ENCODE data around the gene SFT2D1. TPM values are rescaled to one million over a fixed set of nuclear protein-coding genes. Genes with fewer than 3 reads are reported as not detected.

SFT2D1 gene
- total and polyA plus RNA-seq, 2 of the 4 experiments (the other 2 are of a cell fraction) = 10.2 to 45.8 TPM

DNA sequence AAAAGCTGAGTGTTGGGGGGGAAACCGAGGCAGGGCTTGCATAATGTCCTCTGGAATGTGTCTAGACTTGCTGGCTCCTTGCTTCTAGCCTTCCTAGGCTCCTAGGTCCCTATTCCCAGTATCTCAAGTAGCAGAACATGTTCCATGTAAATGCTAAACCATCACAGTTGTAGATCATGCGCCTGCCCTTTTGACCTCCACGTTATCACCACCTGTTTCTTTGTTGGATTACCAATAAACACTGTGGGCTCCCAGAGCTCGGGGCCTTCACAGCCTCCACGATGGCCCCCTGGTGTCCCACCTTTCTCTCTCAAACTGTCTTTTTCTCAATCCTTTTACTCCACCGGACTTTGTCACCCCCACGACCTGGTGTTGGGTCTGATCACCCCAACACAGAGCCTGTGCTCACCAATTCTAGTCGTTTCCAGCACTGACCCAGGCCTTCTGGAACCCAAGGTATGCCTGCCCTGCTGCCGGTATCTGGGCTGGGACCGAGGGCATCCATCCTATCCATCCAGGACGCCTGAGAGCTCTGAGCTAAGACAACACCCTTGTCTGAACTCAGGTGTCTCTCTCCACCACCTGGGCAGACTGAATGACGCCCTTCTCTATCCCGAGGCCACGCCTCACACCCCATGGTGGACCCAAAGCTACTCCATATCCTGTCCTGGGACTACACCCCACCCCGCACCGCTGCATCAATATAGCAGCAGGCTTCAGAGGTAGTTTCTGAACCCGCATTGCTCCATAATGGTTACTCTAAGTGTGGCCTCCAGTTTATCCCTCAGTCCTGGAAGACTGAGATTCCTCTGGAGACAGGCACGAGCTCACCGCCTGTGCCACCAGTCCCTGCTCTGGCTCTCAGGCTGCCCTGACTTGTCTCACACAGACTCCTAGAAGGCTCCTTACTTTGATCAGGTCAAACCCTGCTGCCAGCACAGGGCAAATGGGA, 24.8 kb downstream of the SFT2D1 start:
- no peak for ATAC-seq (ENCODE audit: low read depth)
- no peak for TF ChIP-seq MAFK (IDR thresholded peaks at IDR 0.05; ENCODE audit: low read depth, low read length)
- TF ChIP-seq NFE2L2 (IDR thresholded peaks at IDR 0.05; ENCODE audit: low read depth, low read length) = no peak
- no peak for TF ChIP-seq RFX5 (IDR thresholded peaks at IDR 0.05; ENCODE audit: low read depth, low read length)
- no peak for TF ChIP-seq USF2 (IDR thresholded peaks at IDR 0.05; ENCODE audit: low read depth, low read length)
- no peak for TF ChIP-seq CEBPB (IDR thresholded peaks at IDR 0.05; ENCODE audit: low read depth, low read length)
- no peak for TF ChIP-seq CHD1 (IDR thresholded peaks at IDR 0.05; ENCODE audit: low read depth, low read length)
- TF ChIP-seq MAZ (IDR thresholded peaks at IDR 0.05; ENCODE audit: borderline replicate concordance, low read depth, low read length) = no peak
- no peak for TF ChIP-seq MXI1 (IDR thresholded peaks at IDR 0.05; ENCODE audit: borderline replicate concordance, low read depth, low read length)
- TF ChIP-seq BHLHE40 (IDR thresholded peaks at IDR 0.05; ENCODE audit: low read depth, low read length) = no peak
- TF ChIP-seq POLR2A (IDR thresholded peaks at IDR 0.05; ENCODE audit: low read depth, low read length) = no peak
- no peak for TF ChIP-seq RAD21 (IDR thresholded peaks at IDR 0.05; ENCODE audit: low read length)
- TF ChIP-seq RCOR1 (IDR thresholded peaks at IDR 0.05; ENCODE audit: insufficient replicate concordance, low read length) = no peak
- TF ChIP-seq SMC3 (IDR thresholded peaks at IDR 0.05; ENCODE audit: low read depth, low read length) = no peak
- TF ChIP-seq, protein P1, sequence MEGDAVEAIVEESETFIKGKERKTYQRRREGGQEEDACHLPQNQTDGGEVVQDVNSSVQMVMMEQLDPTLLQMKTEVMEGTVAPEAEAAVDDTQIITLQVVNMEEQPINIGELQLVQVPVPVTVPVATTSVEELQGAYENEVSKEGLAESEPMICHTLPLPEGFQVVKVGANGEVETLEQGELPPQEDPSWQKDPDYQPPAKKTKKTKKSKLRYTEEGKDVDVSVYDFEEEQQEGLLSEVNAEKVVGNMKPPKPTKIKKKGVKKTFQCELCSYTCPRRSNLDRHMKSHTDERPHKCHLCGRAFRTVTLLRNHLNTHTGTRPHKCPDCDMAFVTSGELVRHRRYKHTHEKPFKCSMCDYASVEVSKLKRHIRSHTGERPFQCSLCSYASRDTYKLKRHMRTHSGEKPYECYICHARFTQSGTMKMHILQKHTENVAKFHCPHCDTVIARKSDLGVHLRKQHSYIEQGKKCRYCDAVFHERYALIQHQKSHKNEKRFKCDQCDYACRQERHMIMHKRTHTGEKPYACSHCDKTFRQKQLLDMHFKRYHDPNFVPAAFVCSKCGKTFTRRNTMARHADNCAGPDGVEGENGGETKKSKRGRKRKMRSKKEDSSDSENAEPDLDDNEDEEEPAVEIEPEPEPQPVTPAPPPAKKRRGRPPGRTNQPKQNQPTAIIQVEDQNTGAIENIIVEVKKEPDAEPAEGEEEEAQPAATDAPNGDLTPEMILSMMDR (conservative IDR thresholded peaks at IDR 0.05; ENCODE audit: low read depth, low read length) = no peak

More for the DNA sequence above, 24.8 kb downstream of the SFT2D1 start:
- Histone ChIP-seq H3K4me2 (ENCODE audit: low read depth, low read length) (no peak overlapping the region), H3K4ac (ENCODE audit: low read depth, low read length) (no peak overlapping the region), H2BK20ac (ENCODE audit: low read depth, low read length) (no peak overlapping the region), H3K9ac (ENCODE audit: low read depth, low read length) (no peak overlapping the region), H4K91ac (ENCODE audit: insufficient read depth, low read depth, low read length) (no peak overlapping the region), H4K5ac (ENCODE audit: low read depth, low read length) (no peak overlapping the region), H2AK9ac (replicated peaks; ENCODE audit: low read depth, low read length, poor library complexity) (no peak overlapping the region), H2BK120ac (ENCODE audit: low read depth, low read length) (no peak overlapping the region), H2BK5ac (ENCODE audit: low read depth, low read length, poor library complexity, severe bottlenecking) (no peak overlapping the region), H3K9me1 (ENCODE audit: insufficient read depth, low read length) (no peaks in the 10 kb centered on the region), H3K23ac (ENCODE audit: low read depth, low read length) (no peak overlapping the region), H3K4me1 (ENCODE audit: control insufficient read depth, insufficient read depth, low read length) (no peaks in the 10 kb centered on the region), H2BK15ac (ENCODE audit: low read depth, low read length) (no peak overlapping the region), H3K4me3 (ENCODE audit: insufficient read depth, low read depth, low read length) (no peak overlapping the region), H3K9me3 (ENCODE audit: control insufficient read depth, insufficient read depth, low read length) (no peaks in the 10 kb centered on the region), H2AFZ (replicated peaks; ENCODE audit: low read length, poor library complexity) (no peak overlapping the region), H3K56ac (ENCODE audit: extremely low read depth, insufficient read depth, low read length) (no peak overlapping the region), H4K8ac (ENCODE audit: low read depth in 2 of 2, low read length in 2 of 2) (no peak overlapping the region), H4K20me1 (ENCODE audit: insufficient read depth, low read length) (0 out of 2 replicates have a peak, but pooled peaks cover 3% of the 10 kb centered on the region), H2AK5ac (ENCODE audit: low read depth, low read length) (no peak overlapping the region), H3K18ac (ENCODE audit: low read depth, low read length) (no peak overlapping the region), H3K79me1 (ENCODE audit: low read depth in 1 of 2, low read length in 2 of 2) (no peaks in the 10 kb centered on the region), H3K27me3 (ENCODE audit: control insufficient read depth, insufficient read depth, low read length) (no peaks in the 10 kb centered on the region), H3K27ac (ENCODE audit: insufficient read depth, low read length) (no peak overlapping the region), H3K36me3 (ENCODE audit: control insufficient read depth, insufficient read depth, low read length) (peaks cover 6% of the 10 kb centered on the region), H3K14ac (replicated peaks; ENCODE audit: low read depth, low read length) (no peak overlapping the region)
- POLR2A ChIA-PET (ENCODE audit: unreplicated experiment) = no interaction called here
- dilution Hi-C loops (cut with HindIII; ENCODE audit: low sequenced_read_pairs, unreplicated experiment) (no loop called here), intact Hi-C loops (cut with micrococcal nuclease) (no loop called here), in situ Hi-C loops (cut with MboI; ENCODE audit: low sequenced_read_pairs) (no loop called here)
- no TSS peak for BruUV-seq (replicated peaks)
- WGBS, 2 experiments (ENCODE audit: extremely low coverage in 2 of 2, insufficient read length in 1 of 2) = 92% methylated on average over 12 of the region's 19 CpGs; no CpG with 5 or more reads in 1 of the 2 experiments
- DNase-seq = no peak
- CTCF ChIA-PET = interaction anchor here (1.0 kb wide), 1 partner anchor 64 kb away, joined by 4 read pairs; no protein-coding TSS in a partner anchor
